Neural cell (in vitro differentiated cells): ENCODE results near the gene PPFIA1. TPM values are rescaled to one million over a fixed set of nuclear protein-coding genes. Genes with fewer than 3 reads are reported as not detected.

Experiments used
- H2AFZ ChIP-seq: fragments of 200-600, 300-800 bp; sonication (generic), shearing (Covaris generic); 2 replicates; pipeline ENCODE4 v1.6.0; 2014; ENCODE audit warnings: low read depth, mild to moderate bottlenecking, antibody characterized with exemption, low read length, moderate library complexity
- H3F3A ChIP-seq: fragments of 200-600 bp; shearing (Covaris generic); 2 replicates; pipeline ENCODE4 v1.6.1; 2016; ENCODE audit warnings: mild to moderate bottlenecking, moderate library complexity, mixed read lengths, antibody characterized with exemption, low read length; ENCODE audit not compliant: insufficient read depth, poor library complexity, severe bottlenecking
- H3K27ac ChIP-seq: fragments of 200-600, 300-800 bp; sonication (generic), shearing (Covaris generic); 2 replicates; pipeline ENCODE4 v1.5.1; 2014; ENCODE audit warnings: mild to moderate bottlenecking, low read length, moderate library complexity
- H3K27me3 ChIP-seq: fragments of 300-800, 200-600 bp; sonication (generic), shearing (Covaris generic); 2 replicates; pipeline ENCODE4 v1.6.0; 2014; ENCODE audit warnings: mild to moderate bottlenecking, low read depth, low read length, moderate library complexity; ENCODE audit not compliant: insufficient read depth
- H3K36me3 ChIP-seq: fragments of 300-800, 200-600 bp; sonication (generic), shearing (Covaris generic); 2 replicates; pipeline ENCODE4 v1.5.1; 2014; ENCODE audit warnings: mild to moderate bottlenecking, antibody characterized with exemption, low read length, moderate library complexity; ENCODE audit not compliant: insufficient read depth
- H3K4me2 ChIP-seq: fragments of 300-800, 200-600 bp; sonication (generic), shearing (Covaris generic); 2 replicates; pipeline ENCODE4 v1.6.0; 2014; ENCODE audit warnings: mild to moderate bottlenecking, low read length
- H3K4me3 ChIP-seq: fragments of 300-800, 200-600 bp; sonication (generic), shearing (Covaris generic); 2 replicates; pipeline ENCODE4 v1.5.1; 2014; ENCODE audit warnings: mild to moderate bottlenecking, low read length, moderate library complexity
- H3K79me2 ChIP-seq: fragments of 200-600 bp; shearing (Covaris generic); replicated peaks from 2 replicates; pipeline ENCODE4 v1.6.0; 2014; ENCODE audit warnings: mild to moderate bottlenecking, low read length, moderate library complexity; ENCODE audit not compliant: insufficient read depth
- H3K9ac ChIP-seq: fragments of 300-800, 200-600 bp; sonication (generic), shearing (Covaris generic); 2 replicates; pipeline ENCODE4 v1.6.1; 2016; ENCODE audit warnings: mild to moderate bottlenecking, low read length, mixed read lengths
- H3K9me2 ChIP-seq: fragments of 200-600 bp; shearing (Covaris generic); 2 replicates; pipeline ENCODE4 v1.6.1; 2016; ENCODE audit warnings: mild to moderate bottlenecking, low read length, mixed read lengths; ENCODE audit not compliant: insufficient read depth
- H3K9me3 ChIP-seq: fragments of 200-600, 300-800 bp; sonication (generic), shearing (Covaris generic); 2 replicates; pipeline ENCODE4 v1.6.1; 2016; ENCODE audit warnings: mild to moderate bottlenecking, mixed run types, low read length, moderate library complexity, mixed read lengths
- H4K20me1 ChIP-seq: fragments of 200-600 bp; shearing (Covaris generic); 2 replicates; pipeline ENCODE4 v1.6.1; 2016; ENCODE audit warnings: mild to moderate bottlenecking, mixed run types; ENCODE audit not compliant: insufficient read depth
- CTCF ChIP-seq: fragments of 450-650 bp; IDR thresholded peaks from 2 replicates; pipeline ENCODE4 v1.5.1; 2014; ENCODE audit warnings: antibody characterized with exemption, mild to moderate bottlenecking, moderate library complexity; ENCODE audit not compliant: poor library complexity, severe bottlenecking
- EP300 ChIP-seq: fragments of 450-650 bp; conservative IDR thresholded peaks from 2 replicates; pipeline ENCODE4 v1.6.1; 2014; ENCODE audit warnings: antibody characterized with exemption, mild to moderate bottlenecking, moderate library complexity; ENCODE audit not compliant: poor library complexity, severe bottlenecking
- EZH2 ChIP-seq: fragments of 200-600, 300-800 bp; shearing (Covaris generic), sonication (generic); IDR thresholded peaks from 2 replicates; pipeline ENCODE4 v1.6.1; 2014; ENCODE audit warnings: antibody characterized with exemption, low read length, borderline replicate concordance, mild to moderate bottlenecking; ENCODE audit not compliant: insufficient read depth, poor library complexity, severe bottlenecking
- MXI1 ChIP-seq: fragments of 450-650 bp; conservative IDR thresholded peaks from 2 replicates; pipeline ENCODE4 v1.6.1; 2014; ENCODE audit warnings: antibody characterized with exemption, mild to moderate bottlenecking; ENCODE audit not compliant: poor library complexity, severe bottlenecking
- POLR2AphosphoS5 ChIP-seq: IDR thresholded peaks from 2 replicates; pipeline ENCODE4 v1.6.1; 2012
- RAD21 ChIP-seq: fragments of 450-650 bp; conservative IDR thresholded peaks from 2 replicates; pipeline ENCODE4 v1.6.1; 2014; ENCODE audit warnings: antibody characterized with exemption, mild to moderate bottlenecking, moderate library complexity
- REST ChIP-seq: IDR thresholded peaks from 2 replicates; pipeline ENCODE4 v1.6.1; 2012; ENCODE audit warnings: borderline replicate concordance
- SMC3 ChIP-seq: fragments of 450-650 bp; conservative IDR thresholded peaks from 2 replicates; pipeline ENCODE4 v1.6.1; 2014; ENCODE audit warnings: antibody characterized with exemption, mild to moderate bottlenecking, moderate library complexity; ENCODE audit not compliant: poor library complexity
- TAF1 ChIP-seq: IDR thresholded peaks from 2 replicates; pipeline ENCODE4 v1.6.1; 2012; ENCODE audit warnings: low read depth
- polyA plus RNA-seq: library from polyadenylated mRNA; depleted of rRNA; stranded (reverse); fragments of >200 nt; gene quantifications from 2 replicates; pipeline ENCODE4 v1.2.3, GENCODE V29; 2014

PPFIA1 gene
- polyA plus RNA-seq, 1 donor from 2014 or later: 48.9 TPM

GRCh38 chr11:70315716-70316115 lies 45.2 kb downstream of the PPFIA1 start (continued):
- TF ChIP-seq POLR2AphosphoS5: no peak

- Histone ChIP-seq H3K4me3 (no peak overlapping the region), H3K27ac (no peak overlapping the region), H3K4me2 (no peak overlapping the region), H2AFZ (no peak overlapping the region), H3K79me2 (no peaks in the 10 kb centered on the region), H3K9ac (no peak overlapping the region), H4K20me1 (no peaks in the 10 kb centered on the region), H3K9me3 (no peaks in the 10 kb centered on the region), H3K9me2 (no peaks in the 10 kb centered on the region), H3K27me3 (no peaks in the 10 kb centered on the region), H3K36me3 (no peaks in the 10 kb centered on the region), H3F3A (no peaks in the 10 kb centered on the region)
- no peak for TF ChIP-seq MXI1
- no peak for TF ChIP-seq TAF1
- TF ChIP-seq POLR2AphosphoS5: no peak
- TF ChIP-seq EZH2: no peak
- no peak for TF ChIP-seq SMC3
- no peak for TF ChIP-seq RAD21
- TF ChIP-seq REST: no peak
- TF ChIP-seq EP300: no peak
- no peak for TF ChIP-seq CTCF
Observed at GRCh38 chr11:70317581-70318305, 47.3 kb downstream of the PPFIA1 start.

GRCh38 chr11:70319396-70320076 lies 49.0 kb downstream of the PPFIA1 start:
- peak overlapping the region; percentile 54 for H3K27ac ChIP-seq
- H3K27me3 ChIP-seq: no peaks in the 10 kb centered on the region
- no peaks in the 10 kb centered on the region for H3K9me2 ChIP-seq
- H3K4me2 ChIP-seq: no peak overlapping the region
- no peaks in the 10 kb centered on the region for H3K9me3 ChIP-seq
- H3K36me3 ChIP-seq: no peaks in the 10 kb centered on the region
- H3K79me2 ChIP-seq: no peaks in the 10 kb centered on the region
- H3F3A ChIP-seq: no peaks in the 10 kb centered on the region
- TF ChIP-seq EP300 (no peak), POLR2AphosphoS5 (no peak), TAF1 (no peak), CTCF (no peak), SMC3 (no peak), MXI1 (no peak), EZH2 (no peak), REST (no peak), RAD21 (no peak)
- no peaks in the 10 kb centered on the region for H4K20me1 ChIP-seq
- H3K4me3 ChIP-seq: no peak overlapping the region
- no peak overlapping the region for H3K9ac ChIP-seq
- H2AFZ ChIP-seq: no peak overlapping the region
